ENCODE data around the gene LRRC10B. TPM values are rescaled to one million over a fixed set of nuclear protein-coding genes. Genes with fewer than 3 reads are reported as not detected.
A peak's percentile ranks its signal among the peaks of the same experiment; 100 is the strongest.

The LRRC10B gene
- total RNA-seq, 1 donor from 2014 or later, result not detected

- no peaks in the 10 kb centered on the region for H3F3A ChIP-seq (ENCODE audit: low read depth)
- Mint-ChIP-seq H3K36me3 (peaks cover 2% of the 10 kb centered on the region), H3K27me3 (ENCODE audit: insufficient read depth, low read depth) (peaks cover 14% of the 10 kb centered on the region), H3K27ac (peak overlapping the region; percentile 66), H3K9me3 (no peaks in the 10 kb centered on the region), H3K4me3 (no peak overlapping the region), H3K4me1 (peaks cover 44% of the 10 kb centered on the region)
- no peaks in the 10 kb centered on the region for H3K36me3 ChIP-seq
- no peak overlapping the region for H2AFZ ChIP-seq (replicated peaks)
- DNase-seq (ENCODE audit: low spot score), result no peak
- H3K9me3 ChIP-seq (ENCODE audit: low read depth), result no peaks in the 10 kb centered on the region
- TF ChIP-seq EZH2 (IDR thresholded peaks at IDR 0.05) (no peak), EZH2phosphoT487 (IDR thresholded peaks at IDR 0.05) (no peak), CTCF (IDR thresholded peaks at IDR 0.05) (no peak)
- H3K4me2 ChIP-seq, result peak overlapping the region; percentile 27
- H3K4me1 ChIP-seq, result peaks cover 23% of the 10 kb centered on the region
- no peak overlapping the region for H3K4me3 ChIP-seq
- H3K9ac ChIP-seq, result no peak overlapping the region
- no peaks in the 10 kb centered on the region for H3K27me3 ChIP-seq
- H4K20me1 ChIP-seq (ENCODE audit: low read depth), result no peaks in the 10 kb centered on the region
- no peak overlapping the region for H3K27ac ChIP-seq
- no peaks in the 10 kb centered on the region for H3K79me2 ChIP-seq (ENCODE audit: low read depth)
These were observed 33.5 kb downstream of the LRRC10B start for GRCh38 chr11:61542024-61542461.

- no peaks in the 10 kb centered on the region for H3K9me3 ChIP-seq (ENCODE audit: low read depth)
- peak overlapping the region; percentile 45 for H2AFZ ChIP-seq (replicated peaks)
- H3K36me3 ChIP-seq, result no peaks in the 10 kb centered on the region
- no peak overlapping the region for H3K27ac ChIP-seq
- Mint-ChIP-seq H3K4me3 (no peak overlapping the region), H3K27me3 (ENCODE audit: insufficient read depth, low read depth) (peaks cover 15% of the 10 kb centered on the region), H3K4me1 (peaks cover 49% of the 10 kb centered on the region), H3K9me3 (no peaks in the 10 kb centered on the region), H3K36me3 (peaks cover 2% of the 10 kb centered on the region), H3K27ac (no peak overlapping the region)
- H3K4me1 ChIP-seq, result peaks cover 22% of the 10 kb centered on the region
- no peak overlapping the region for H3K4me2 ChIP-seq
- no peaks in the 10 kb centered on the region for H3F3A ChIP-seq (ENCODE audit: low read depth)
- no peaks in the 10 kb centered on the region for H3K79me2 ChIP-seq (ENCODE audit: low read depth)
- TF ChIP-seq EZH2 (IDR thresholded peaks at IDR 0.05), result no peak
- no peak for TF ChIP-seq EZH2phosphoT487 (IDR thresholded peaks at IDR 0.05)
- TF ChIP-seq CTCF (IDR thresholded peaks at IDR 0.05), result no peak
- H3K27me3 ChIP-seq, result no peaks in the 10 kb centered on the region
- no peak overlapping the region for H3K9ac ChIP-seq
- H4K20me1 ChIP-seq (ENCODE audit: low read depth), result no peaks in the 10 kb centered on the region
- no peak for DNase-seq (ENCODE audit: low spot score)
- H3K4me3 ChIP-seq, result no peak overlapping the region
These were observed 34.2 kb downstream of the LRRC10B start for GRCh38 chr11:61542705-61543104.

- H3K36me3 Mint-ChIP-seq, result peaks cover 2% of the 10 kb centered on the region
- no peaks in the 10 kb centered on the region for H3K36me3 ChIP-seq
- peaks cover 49% of the 10 kb centered on the region for H3K4me1 Mint-ChIP-seq
- H3K79me2 ChIP-seq (ENCODE audit: low read depth), result no peaks in the 10 kb centered on the region
- no peak overlapping the region for H3K4me2 ChIP-seq
- peaks cover 15% of the 10 kb centered on the region for H3K27me3 Mint-ChIP-seq (ENCODE audit: insufficient read depth, low read depth)
- no peaks in the 10 kb centered on the region for H3K9me3 ChIP-seq (ENCODE audit: low read depth)
- no peak overlapping the region for H2AFZ ChIP-seq (replicated peaks)
- no peak for DNase-seq (ENCODE audit: low spot score)
- H3K9ac ChIP-seq, result no peak overlapping the region
- no peaks in the 10 kb centered on the region for H3F3A ChIP-seq (ENCODE audit: low read depth)
- H3K4me3 Mint-ChIP-seq, result no peak overlapping the region
- no peak overlapping the region for H3K4me3 ChIP-seq
- no peak overlapping the region for H3K27ac Mint-ChIP-seq
- H3K9me3 Mint-ChIP-seq, result no peaks in the 10 kb centered on the region
- no peaks in the 10 kb centered on the region for H3K27me3 ChIP-seq
- TF ChIP-seq EZH2 (IDR thresholded peaks at IDR 0.05) (no peak), EZH2phosphoT487 (IDR thresholded peaks at IDR 0.05) (no peak), CTCF (IDR thresholded peaks at IDR 0.05) (no peak)
- no peaks in the 10 kb centered on the region for H4K20me1 ChIP-seq (ENCODE audit: low read depth)
- H3K27ac ChIP-seq, result no peak overlapping the region
- peaks cover 22% of the 10 kb centered on the region for H3K4me1 ChIP-seq
These were observed 35.2 kb downstream of the LRRC10B start for GRCh38 chr11:61543606-61544306.
